GM23248 (cell line): ENCODE data around the gene UNC13B.

Experiments used
- EZH2 ChIP-seq: fragments of 200-600 bp; sonication (generic); IDR thresholded peaks from 2 replicates; pipeline ENCODE4 v1.6.1; 2018; ENCODE audit warnings: antibody characterized with exemption, mild to moderate bottlenecking; ENCODE audit not compliant: insufficient read depth, poor library complexity, severe bottlenecking
- EZH2phosphoT487 ChIP-seq: fragments of 200-600 bp; sonication (generic); IDR thresholded peaks from 2 replicates; pipeline ENCODE4 v1.6.1; 2018; ENCODE audit warnings: antibody characterized with exemption, moderate library complexity, mild to moderate bottlenecking, low read depth; ENCODE audit not compliant: insufficient read depth

- no peak for TF ChIP-seq EZH2
- no peak for TF ChIP-seq EZH2phosphoT487
Observed at GRCh38 chr9:35357826-35358225, 196.0 kb downstream of the UNC13B start.
